Esophagus squamous epithelium (tissue), 5 donors: ENCODE data around the gene PPM1G. TPM values are rescaled to one million over a fixed set of nuclear protein-coding genes. Genes with fewer than 3 reads are reported as not detected.

ENCODE experiments used
- DNase-seq: peaks from one replicate; lab custom pipeline; 2025; lab: John Stamatoyannopoulos, UW
- H3K27ac ChIP-seq, 4 donors: fragments of 200-600 bp; sonication (generic); one replicate each; pipeline ENCODE4 v1.5.1; 2016 to 2019; ENCODE audit warnings: mild to moderate bottlenecking in 1 of 4
- H3K27me3 ChIP-seq, 4 donors: fragments of 200-600 bp; sonication (generic); 1 replicate in 3 of 4; 2 replicates in 1 of 4; pipeline versions ENCODE4 v1.5.1 to v1.6.0; 2017 to 2021; ENCODE audit warnings: antibody characterized with exemption in 1 of 4
- H3K36me3 ChIP-seq, 3 donors: fragments of 200-600 bp; sonication (generic); one replicate each; pipeline ENCODE4 v1.5.1; 2016 to 2019
- H3K4me1 ChIP-seq, 3 donors: fragments of 200-600 bp; sonication (generic); one replicate each; pipeline ENCODE4 v1.5.1; 2017 to 2019
- H3K4me3 ChIP-seq, 4 donors: fragments of 200-600 bp; sonication (generic); 1 replicate in 3 of 4; 2 replicates in 1 of 4; pipeline ENCODE4 v1.5.1; 2016 to 2019; ENCODE audit warnings: mild to moderate bottlenecking in 2 of 4, moderate library complexity in 1 of 4
- H3K9me3 ChIP-seq, 3 donors: fragments of 200-600 bp; sonication (generic); one replicate each; pipeline ENCODE4 v1.5.1; 2016 to 2019
- CTCF ChIP-seq, 6 experiments: fragments of 450-650 bp in 4 of 6; fragments of 200-600 bp in 2 of 6; sonication (generic) in 2 of 6; IDR thresholded peaks; one replicate each; pipeline ENCODE4 v1.5.1; 2016 to 2019; ENCODE audit warnings: antibody characterized with exemption in 6 of 6, mild to moderate bottlenecking in 4 of 6, moderate library complexity in 4 of 6
- POLR2A ChIP-seq, 4 donors: fragments of 450-650 bp; IDR thresholded peaks; one replicate each; pipeline ENCODE4 v1.6.1; 2017; ENCODE audit warnings: antibody characterized with exemption in 4 of 4, mild to moderate bottlenecking in 4 of 4, moderate library complexity in 3 of 4
- WGBS, 2 donors: methylation state at CpG; one replicate each; pipeline ENCODE4 v1.1.5; 2018; 5-methylcytosine and 5-hydroxymethylcytosine counted together
- intact Hi-C: fragments of 100-400 bp; cut with DNase I; formaldehyde crosslinking; loops from one replicate; pipeline ENCODE4 v1.15.0; 2022
- total RNA-seq, 4 donors: library from RNA; depleted of rRNA; stranded (reverse); fragments of >200 nt; gene quantifications; one replicate each; pipeline ENCODE4 v1.1.0, GENCODE V29; 2016
- donor health status: DM: yes; HTN: yes; CAD: no.

The PPM1G gene, protein sequence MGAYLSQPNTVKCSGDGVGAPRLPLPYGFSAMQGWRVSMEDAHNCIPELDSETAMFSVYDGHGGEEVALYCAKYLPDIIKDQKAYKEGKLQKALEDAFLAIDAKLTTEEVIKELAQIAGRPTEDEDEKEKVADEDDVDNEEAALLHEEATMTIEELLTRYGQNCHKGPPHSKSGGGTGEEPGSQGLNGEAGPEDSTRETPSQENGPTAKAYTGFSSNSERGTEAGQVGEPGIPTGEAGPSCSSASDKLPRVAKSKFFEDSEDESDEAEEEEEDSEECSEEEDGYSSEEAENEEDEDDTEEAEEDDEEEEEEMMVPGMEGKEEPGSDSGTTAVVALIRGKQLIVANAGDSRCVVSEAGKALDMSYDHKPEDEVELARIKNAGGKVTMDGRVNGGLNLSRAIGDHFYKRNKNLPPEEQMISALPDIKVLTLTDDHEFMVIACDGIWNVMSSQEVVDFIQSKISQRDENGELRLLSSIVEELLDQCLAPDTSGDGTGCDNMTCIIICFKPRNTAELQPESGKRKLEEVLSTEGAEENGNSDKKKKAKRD
- 10 to 100 TPM; 51.9 to 77.1 (median 67.4) TPM for total RNA-seq

DNA sequence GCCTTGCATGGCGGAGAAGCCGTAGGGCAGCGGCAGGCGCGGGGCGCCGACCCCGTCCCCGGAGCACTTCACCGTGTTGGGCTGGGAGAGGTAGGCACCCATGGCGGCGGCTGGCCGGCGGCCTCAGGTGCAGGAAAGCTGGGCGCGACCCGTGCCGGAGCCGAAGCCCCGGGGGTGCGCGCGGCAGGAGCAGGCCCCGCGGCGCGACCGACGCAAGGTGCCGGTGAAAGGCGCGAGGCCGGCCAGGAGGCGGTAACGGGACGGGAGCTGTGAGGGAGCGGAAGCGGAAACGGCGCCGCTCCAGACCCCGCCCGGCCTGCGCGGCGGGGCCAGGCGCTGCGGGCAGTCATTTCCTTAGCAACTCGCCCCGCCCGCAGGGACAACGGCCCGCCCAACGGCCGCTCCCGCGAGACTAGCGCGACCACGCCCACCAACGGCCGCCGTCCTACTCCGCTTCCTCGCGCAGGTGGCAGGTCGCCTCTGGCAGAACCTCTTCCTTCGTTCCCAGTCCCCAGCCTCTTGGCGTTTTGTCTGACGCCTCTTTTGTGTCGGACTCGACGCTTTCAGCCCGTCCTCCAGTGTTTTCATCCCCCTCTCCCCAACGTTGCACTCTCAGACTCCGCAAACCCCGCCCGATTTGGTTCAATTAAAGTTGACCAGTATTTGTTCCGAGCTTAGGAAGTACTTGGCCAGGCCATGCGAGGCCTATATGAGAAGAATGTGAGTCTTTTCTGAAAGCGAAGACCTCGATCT, at the start of gene PPM1G:
Gene PPM1G (minus strand): TSS at position 271 of the 753 bp plus-strand sequence. CDS start 169 bp downstream, at position 102.
- peak; percentile 53 for DNase-seq
- 0 to 4% methylated on average over 17 to 26 of the region's 82 CpGs for WGBS, 2 donors
- peaks cover 0 to 23% (median 0%) of the 10 kb centered on the region in 3 donors for H3K36me3 ChIP-seq
- peak within 1 kb of the TSS; percentile 92 to 96 (median 96) for H3K4me3 ChIP-seq
- no peak for TF ChIP-seq CTCF (IDR thresholded peaks at IDR 0.05)
- peak in 2 of 4 donors; percentile 25 to 67 for TF ChIP-seq POLR2A (IDR thresholded peaks at IDR 0.05)
- H3K27ac ChIP-seq: peak within 1 kb of the TSS; percentile 88 to 94 (median 90)
- H3K9me3 ChIP-seq: no peaks in the 10 kb centered on the region
- H3K27me3 ChIP-seq: no peaks in the 10 kb centered on the region
- intact Hi-C loops: no loop called here
- peaks cover 12 to 42% (median 20%) of the 10 kb centered on the region in 3 donors for H3K4me1 ChIP-seq

DNA sequence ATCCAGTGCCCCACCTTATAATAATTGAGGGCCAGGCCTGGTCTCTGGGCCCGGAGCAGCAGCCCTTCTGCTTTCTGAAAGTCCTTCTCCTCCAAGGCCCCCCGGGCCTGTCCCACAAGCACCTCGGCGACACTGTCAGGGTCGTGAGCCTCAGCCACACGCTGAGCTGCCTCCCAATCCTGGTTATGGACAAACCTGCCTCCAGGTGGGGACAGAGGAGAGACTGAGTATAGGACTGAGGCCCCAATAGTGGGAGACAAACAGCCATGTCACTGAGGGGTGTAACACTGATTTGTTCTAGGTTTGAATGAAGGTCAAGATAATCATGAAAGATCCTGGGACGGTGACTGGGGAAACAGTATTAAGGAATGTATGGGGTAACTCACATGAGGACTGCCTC, 44.6 kb upstream of the PPM1G start:
- Histone ChIP-seq H3K36me3 (peaks cover 4 to 89% (median 18%) of the 10 kb centered on the region in 3 donors), H3K27ac (no peak overlapping the region), H3K27me3 (no peaks in the 10 kb centered on the region), H3K9me3 (no peaks in the 10 kb centered on the region), H3K4me1 (no peaks in the 10 kb centered on the region), H3K4me3 (no peak overlapping the region)
- intact Hi-C loops: no loop called here
- TF ChIP-seq CTCF (IDR thresholded peaks at IDR 0.05): no peak
- TF ChIP-seq POLR2A (IDR thresholded peaks at IDR 0.05): no peak
- no peak for DNase-seq
- 83 to 100% methylated on average over 1 to 2 of the region's 7 CpGs for WGBS, 2 donors

DNA sequence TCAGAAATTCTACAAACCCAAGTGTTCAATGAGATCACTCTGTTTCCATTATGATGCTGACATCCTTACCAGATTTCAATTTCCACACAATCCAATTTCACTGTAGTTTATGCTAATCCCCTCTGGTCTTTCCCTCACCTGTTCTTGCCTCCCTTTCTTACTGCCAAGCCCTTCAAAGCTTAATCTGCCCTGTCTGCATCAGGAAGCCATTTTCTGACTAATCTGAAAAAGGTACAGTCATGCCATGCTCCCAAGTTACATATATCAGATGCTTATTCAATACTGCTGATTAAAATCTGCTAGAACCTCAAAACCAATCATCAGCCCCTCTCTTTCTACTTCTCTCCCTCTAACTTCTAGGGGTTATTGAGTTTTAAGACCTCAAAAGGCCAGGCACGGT, 41.7 kb upstream of the PPM1G start:
- no peak for DNase-seq
- intact Hi-C loops: no loop called here
- no peaks in the 10 kb centered on the region for H3K27me3 ChIP-seq
- no peak overlapping the region for H3K27ac ChIP-seq
- H3K9me3 ChIP-seq: no peaks in the 10 kb centered on the region
- H3K4me1 ChIP-seq: peaks cover 0 to 5% (median 0%) of the 10 kb centered on the region in 3 donors
- no peak overlapping the region for H3K4me3 ChIP-seq
- no peak for TF ChIP-seq CTCF (IDR thresholded peaks at IDR 0.05)
- no peak for TF ChIP-seq POLR2A (IDR thresholded peaks at IDR 0.05)
- WGBS, 2 donors: 86 to 100% methylated on average over 1 of the region's 1 CpG
- H3K36me3 ChIP-seq: peaks cover 4 to 80% (median 14%) of the 10 kb centered on the region in 3 donors

GRCh38 chr2:27448381-27448780, 39.0 kb upstream of the PPM1G start:
- WGBS, 2 donors: 61 to 67% methylated on average over 2 to 3 of the region's 3 CpGs
- DNase-seq: no peak
- peaks cover 0 to 21% (median 7%) of the 10 kb centered on the region in 3 donors for H3K4me1 ChIP-seq
- no peak for TF ChIP-seq CTCF (IDR thresholded peaks at IDR 0.05)
- no peak for TF ChIP-seq POLR2A (IDR thresholded peaks at IDR 0.05)
- no peak overlapping the region for H3K27ac ChIP-seq
- intact Hi-C loops: no loop called here
- H3K4me3 ChIP-seq: no peak overlapping the region
- no peaks in the 10 kb centered on the region for H3K9me3 ChIP-seq
- peaks cover 3 to 75% (median 7%) of the 10 kb centered on the region in 3 donors for H3K36me3 ChIP-seq
- H3K27me3 ChIP-seq: no peaks in the 10 kb centered on the region
